Nephron progenitor cell (in vitro differentiated cells): ENCODE results near the gene TTC22.
"Not testable (repeated sequence)": the region's sequence is repeated elsewhere in the genome, so short reads cannot be mapped to it uniquely, and the experiment has no call there.

Experiments
- DNase-seq: peaks from one replicate; pipeline ENCODE4 v3.0.0; 2021
- H3K27ac Mint-ChIP-seq: 2 replicates; pipeline ENCODE4 v1.8.0; 2021; ENCODE audit warnings: mild to moderate bottlenecking, moderate library complexity, mixed read lengths
- H3K27me3 Mint-ChIP-seq: 2 replicates; pipeline ENCODE4 v1.8.0; 2021; ENCODE audit warnings: mild to moderate bottlenecking, low read depth, mixed read lengths; ENCODE audit not compliant: poor library complexity
- H3K36me3 Mint-ChIP-seq: 2 replicates; pipeline ENCODE4 v1.8.0; 2021; ENCODE audit warnings: low read depth, mixed read lengths
- H3K4me1 Mint-ChIP-seq: 2 replicates; pipeline ENCODE4 v1.8.0; 2021; ENCODE audit warnings: mixed read lengths
- H3K4me3 Mint-ChIP-seq: 2 replicates; pipeline ENCODE4 v1.8.0; 2021; ENCODE audit warnings: mild to moderate bottlenecking, moderate library complexity, mixed read lengths
- H3K9me3 Mint-ChIP-seq: 2 replicates; pipeline ENCODE4 v1.8.0; 2021; ENCODE audit warnings: mild to moderate bottlenecking, moderate library complexity, mixed read lengths
- CTCF ChIP-seq: fragments of 200-600 bp; sonication (generic); IDR thresholded peaks from 2 replicates; pipeline ENCODE4 v1.5.0; 2021; ENCODE audit warnings: antibody characterized with exemption

TTC22 gene

GRCh38 chr1:54782156-54782555, 19.0 kb downstream of the TTC22 start:
- TF ChIP-seq CTCF, result no peak
- Mint-ChIP-seq H3K9me3 (no peaks in the 10 kb centered on the region), H3K4me1 (peaks cover 47% of the 10 kb centered on the region), H3K36me3 (no peaks in the 10 kb centered on the region), H3K27ac (no peak overlapping the region), H3K4me3 (no peak overlapping the region), H3K27me3 (peaks cover 61% of the 10 kb centered on the region)
- no peak for DNase-seq

- peak; percentile 50 for DNase-seq
- Mint-ChIP-seq H3K27me3 (peaks cover 54% of the 10 kb centered on the region), H3K27ac (no peak overlapping the region), H3K4me3 (no peak overlapping the region), H3K4me1 (peaks cover 55% of the 10 kb centered on the region), H3K36me3 (no peaks in the 10 kb centered on the region), H3K9me3 (no peaks in the 10 kb centered on the region)
- TF ChIP-seq CTCF, result no peak
Observed at GRCh38 chr1:54781023-54781723, 19.9 kb downstream of the TTC22 start.

GRCh38 chr1:54777431-54777830, 23.7 kb downstream of the TTC22 start:
- TF ChIP-seq CTCF, result no peak
- H3K9me3 Mint-ChIP-seq, result no peaks in the 10 kb centered on the region
- no peak overlapping the region for H3K4me3 Mint-ChIP-seq
- no peak for DNase-seq
- H3K27me3 Mint-ChIP-seq, result peaks cover 49% of the 10 kb centered on the region
- no peak overlapping the region for H3K27ac Mint-ChIP-seq
- H3K36me3 Mint-ChIP-seq, result no peaks in the 10 kb centered on the region
- peaks cover 56% of the 10 kb centered on the region for H3K4me1 Mint-ChIP-seq

GRCh38 chr1:54777011-54777410, 24.1 kb downstream of the TTC22 start:
- Mint-ChIP-seq H3K4me1 (peaks cover 55% of the 10 kb centered on the region), H3K36me3 (no peaks in the 10 kb centered on the region), H3K9me3 (no peaks in the 10 kb centered on the region), H3K4me3 (no peak overlapping the region), H3K27me3 (peaks cover 45% of the 10 kb centered on the region), H3K27ac (no peak overlapping the region)
- no peak for TF ChIP-seq CTCF
- DNase-seq, result no peak

GRCh38 chr1:54775828-54776721, 25.0 kb downstream of the TTC22 start:
- Mint-ChIP-seq H3K4me1 (peaks cover 55% of the 10 kb centered on the region), H3K27ac (peak overlapping the region; percentile 84), H3K27me3 (peaks cover 43% of the 10 kb centered on the region)
- not testable (repeated sequence) for H3K36me3 Mint-ChIP-seq, H3K9me3 Mint-ChIP-seq, DNase-seq, H3K4me3 Mint-ChIP-seq

GRCh38 chr1:54774820-54775498, 26.2 kb downstream of the TTC22 start:
- Mint-ChIP-seq H3K9me3 (no peaks in the 10 kb centered on the region), H3K36me3 (no peaks in the 10 kb centered on the region), H3K4me3 (no peak overlapping the region), H3K27ac (no peak overlapping the region), H3K4me1 (peaks cover 55% of the 10 kb centered on the region), H3K27me3 (peaks cover 43% of the 10 kb centered on the region)
- no peak for TF ChIP-seq CTCF
- peak; percentile 49 for DNase-seq
